ENCODE data around the gene TMEM63A.
"Not testable (repeated sequence)": the region's sequence is repeated elsewhere in the genome, so short reads cannot be mapped to it uniquely, and the experiment has no call there.

TMEM63A gene

DNA sequence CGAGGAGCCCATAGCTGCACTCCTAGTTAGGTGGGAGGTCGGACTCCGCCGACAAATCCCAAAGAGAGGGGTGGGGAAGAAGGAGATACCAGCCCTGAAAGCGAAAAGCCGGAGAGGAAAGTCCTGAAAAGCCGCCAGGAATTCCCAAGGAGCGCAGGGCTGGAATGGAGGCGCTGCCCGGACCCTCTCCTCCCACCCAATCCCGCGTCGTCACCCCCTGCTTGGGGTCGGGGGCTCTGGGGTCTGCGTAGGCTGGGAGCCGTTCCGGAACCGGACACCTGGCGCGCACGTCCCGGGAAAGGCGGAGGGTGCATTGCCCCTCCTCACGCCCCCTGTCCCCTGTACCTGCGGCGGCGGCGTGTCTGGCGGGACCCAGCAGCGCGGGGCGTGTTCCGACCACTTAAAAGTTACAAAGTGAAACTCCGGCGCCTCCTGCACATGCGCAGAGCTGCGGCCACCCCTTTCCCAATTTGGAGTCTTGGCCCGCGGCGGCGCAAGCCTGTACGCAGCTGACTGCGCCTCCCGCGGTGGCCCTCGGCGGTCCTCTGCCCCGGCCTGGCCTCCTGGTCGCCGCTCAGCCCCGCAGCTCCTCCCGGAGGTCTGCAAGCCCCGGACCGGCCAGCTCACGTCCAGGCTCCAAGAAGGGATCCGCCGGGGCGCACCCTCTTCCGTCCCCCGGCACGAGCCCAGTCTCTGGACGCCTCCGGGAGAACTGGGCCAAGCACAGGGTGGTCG, at the start of gene TMEM63A:
TMEM63A (minus strand) TSS at position 422 of the 735 bp plus-strand sequence. CDS start 4,800 bp downstream, outside the sequence.
- DNase-seq, result peak; percentile 81

DNA sequence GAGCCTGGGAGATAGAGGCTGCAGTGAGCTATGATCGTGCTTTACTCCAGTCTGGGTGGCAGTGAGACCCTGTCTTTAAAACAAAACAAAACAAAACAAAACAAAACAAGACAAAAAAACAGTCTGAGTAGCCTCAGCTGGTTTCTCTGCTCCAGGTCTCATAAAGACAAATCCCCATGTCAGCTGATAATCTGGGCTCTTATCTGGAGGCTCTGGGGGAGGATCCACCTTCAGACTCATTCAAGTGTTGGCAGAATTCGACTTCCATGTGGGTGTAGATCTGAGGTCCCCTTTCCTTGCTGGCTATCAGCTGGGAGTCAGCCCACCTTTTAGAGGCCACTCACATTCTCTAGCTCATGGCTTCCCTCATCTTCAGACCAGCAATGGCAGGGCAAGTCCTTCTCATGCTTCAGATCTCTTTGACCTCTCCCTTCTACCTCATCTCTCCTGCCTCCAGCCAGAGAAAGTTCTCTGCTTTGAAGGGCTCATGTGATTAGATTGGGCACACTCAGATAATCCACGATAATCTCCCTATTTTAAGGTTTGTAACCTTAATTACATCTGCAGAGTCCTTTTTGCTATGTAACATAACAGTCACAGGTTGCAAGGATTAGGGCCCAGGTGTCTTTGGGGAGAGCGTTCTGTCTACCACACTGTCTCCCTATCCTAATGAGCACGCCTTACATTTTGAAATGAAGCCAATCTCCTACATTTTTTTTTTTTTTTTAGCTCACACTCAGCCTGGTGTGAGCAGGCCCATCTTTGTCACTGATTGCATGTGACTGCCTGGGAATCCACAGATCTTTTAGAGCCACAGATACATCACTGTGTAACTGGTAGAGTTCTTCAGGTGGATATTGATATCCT, 49.3 kb upstream of the TMEM63A start:
- no peak for DNase-seq

DNA sequence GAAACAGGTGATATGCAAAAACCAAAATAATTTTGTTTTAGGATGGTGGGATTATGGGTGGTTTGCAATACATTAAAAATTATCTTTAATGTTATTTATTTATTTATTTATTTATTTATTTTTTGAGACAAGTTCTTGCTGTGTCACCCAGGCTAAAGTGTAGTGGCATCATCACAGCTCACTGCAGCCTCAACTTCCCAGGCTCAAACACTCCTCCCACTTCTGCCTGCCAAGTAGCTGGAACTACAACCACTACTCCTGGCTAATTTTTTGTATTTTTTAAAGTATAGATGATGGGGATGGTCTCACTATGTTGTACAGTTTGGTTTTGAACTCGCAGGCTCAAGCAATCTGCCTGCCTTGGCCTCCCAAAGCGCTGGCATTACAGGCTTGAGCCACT, 48.4 kb upstream of the TMEM63A start:
- DNase-seq, result no peak

DNA sequence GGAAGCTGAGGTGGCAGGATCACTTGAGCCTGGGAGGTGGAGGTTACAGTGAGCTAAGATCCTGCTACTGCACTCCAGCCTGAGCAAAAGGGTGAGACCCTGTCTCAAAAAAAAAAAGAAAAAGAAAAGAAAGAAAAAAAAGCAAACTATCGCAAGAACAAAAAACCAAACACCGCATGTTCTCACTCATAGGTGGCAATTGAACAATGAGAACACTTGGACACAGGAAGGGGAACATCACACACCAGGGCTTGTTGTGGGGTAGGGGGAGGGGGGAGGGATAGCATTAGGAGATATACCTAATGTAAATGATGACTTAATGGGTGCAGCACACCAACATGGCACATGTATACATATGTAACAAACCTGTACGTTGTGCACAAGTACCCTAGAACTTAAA, 47.3 kb upstream of the TMEM63A start:
- not testable (repeated sequence) for DNase-seq

DNA sequence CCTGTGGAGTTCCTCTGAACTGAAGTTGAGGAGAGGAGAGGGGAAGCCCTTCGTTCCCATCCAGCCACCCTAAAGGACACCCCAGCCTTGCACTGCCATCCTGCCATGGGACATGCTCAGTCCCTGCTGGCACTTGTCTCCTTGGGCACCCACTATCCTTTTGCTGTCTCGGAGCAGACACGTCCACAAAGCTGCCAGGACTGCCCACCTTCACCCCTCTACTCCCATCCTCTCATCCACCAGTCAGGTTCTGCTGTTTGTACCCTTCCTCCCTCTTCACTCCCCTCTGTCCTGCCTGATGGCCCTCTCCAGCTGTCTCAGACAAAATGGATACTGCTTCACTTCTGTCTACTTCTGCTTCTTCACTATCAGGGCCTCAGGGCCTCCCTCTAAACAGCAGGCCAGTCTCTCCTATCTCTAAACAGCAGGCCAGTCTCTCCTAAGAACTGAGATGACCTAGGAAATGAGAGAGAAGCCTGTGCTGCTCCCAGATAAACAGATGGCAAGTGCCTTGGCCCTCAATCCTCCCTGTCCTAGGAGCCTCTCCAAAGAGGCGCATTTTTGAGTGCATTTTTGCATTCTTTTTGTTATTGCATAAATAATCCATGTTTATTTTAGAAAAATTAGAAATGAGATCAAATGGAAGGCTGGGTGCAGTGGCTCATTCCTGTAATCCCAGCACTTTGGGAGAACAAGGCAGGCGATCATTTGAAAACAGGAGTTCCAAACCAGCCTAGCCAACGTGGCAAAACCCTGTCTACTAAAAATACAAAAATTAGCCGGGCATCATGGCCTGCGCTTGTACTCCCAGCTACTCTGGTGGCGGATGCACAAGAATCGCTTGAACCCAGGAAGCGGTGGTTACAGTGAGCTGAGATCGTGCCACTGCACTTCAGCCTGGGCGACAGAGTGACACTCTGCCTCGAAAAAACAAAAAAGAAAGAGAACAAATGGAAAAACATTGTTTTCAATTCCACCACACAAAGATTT, 46.3 kb upstream of the TMEM63A start:
- no peak for DNase-seq

DNA sequence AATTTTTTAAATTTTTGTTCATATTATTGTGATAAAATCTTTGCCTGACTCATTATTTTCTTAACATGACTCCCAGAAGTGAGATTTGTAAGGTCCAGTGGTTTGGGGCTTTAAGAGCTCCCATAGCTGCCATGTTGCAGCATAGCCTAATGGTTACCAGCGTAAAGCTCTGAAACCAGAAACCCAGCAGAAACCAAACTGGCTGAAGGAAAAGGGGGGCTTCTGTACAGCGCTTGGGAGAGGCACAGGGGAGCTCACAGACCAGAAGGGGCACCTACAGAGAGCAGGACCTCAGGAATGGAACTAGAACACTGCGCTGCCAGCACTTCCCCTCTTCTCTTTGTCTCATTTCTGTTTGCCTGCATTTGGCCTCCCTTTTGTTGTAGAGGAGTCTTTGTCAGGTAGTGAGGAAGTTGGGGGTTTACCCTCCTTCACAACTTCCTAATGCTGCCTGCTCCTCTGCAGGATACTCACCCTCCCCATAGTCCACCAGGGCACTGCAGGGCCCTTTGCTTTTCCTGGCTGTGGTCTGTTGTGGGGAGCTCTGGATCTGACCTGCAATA, 44.5 kb upstream of the TMEM63A start:
- no peak for DNase-seq

DNA sequence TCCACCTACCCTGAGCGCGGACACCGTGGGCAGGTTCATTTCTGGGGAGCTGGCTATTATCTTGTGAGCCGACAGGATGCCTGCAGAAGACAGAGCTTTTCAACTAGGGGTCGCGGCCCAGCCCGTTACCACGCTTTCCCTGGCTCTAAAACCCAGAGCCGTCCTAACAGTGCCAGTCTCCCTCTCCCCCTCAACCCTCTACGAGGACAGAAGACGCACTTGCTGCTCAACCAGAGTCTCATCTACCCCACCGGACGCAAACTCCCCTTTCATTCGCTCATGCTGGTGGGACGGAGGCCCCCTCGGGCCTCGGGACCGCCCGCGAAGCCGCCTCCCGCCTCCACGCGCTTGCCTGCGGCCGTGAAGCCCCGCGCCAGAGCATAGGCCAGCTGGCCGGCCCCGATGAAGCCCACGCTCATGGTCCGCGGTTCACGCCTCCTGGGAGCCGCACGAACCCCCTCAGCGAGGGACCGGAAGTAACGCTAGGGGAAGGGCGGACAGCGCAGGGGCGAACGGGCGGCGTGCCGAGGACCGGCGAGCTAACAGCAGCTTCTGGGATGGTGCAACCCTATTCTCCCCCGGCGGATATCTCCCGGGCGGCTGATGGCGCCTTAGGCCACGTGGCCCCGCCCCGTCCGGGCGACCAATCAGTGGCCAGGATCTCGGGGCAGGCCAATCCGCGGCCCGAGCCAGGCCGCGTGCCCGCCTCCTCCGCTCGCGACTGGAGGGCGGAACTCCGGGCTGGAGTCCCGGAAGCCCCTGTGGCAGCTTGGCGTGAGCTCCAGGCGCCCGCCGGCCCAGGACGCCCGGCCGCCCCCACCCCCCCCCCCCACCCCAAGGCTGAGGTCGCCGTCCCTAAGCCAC, 41.7 kb upstream of the TMEM63A start, which contains the start of gene PYCR2:
PYCR2 (minus strand) TSS at position 559 of the 864 bp plus-strand sequence; CDS start at position 419, 140 bp downstream.
- DNase-seq, result peak; percentile 95

DNA sequence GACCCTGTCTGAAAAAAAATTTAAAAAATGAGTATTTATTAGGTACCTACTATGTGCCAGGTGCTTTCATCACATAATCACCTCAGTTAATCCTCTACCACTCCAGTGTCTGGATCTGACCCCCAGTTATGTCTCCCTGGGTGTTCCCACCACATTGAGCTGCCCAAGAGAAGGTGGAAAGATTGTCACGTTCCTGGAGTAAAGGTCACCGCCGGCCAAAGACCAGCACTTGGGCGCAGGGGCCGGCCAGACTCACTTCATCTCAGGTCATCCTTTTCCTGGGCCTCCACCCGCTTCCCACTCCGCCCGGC, 41.2 kb upstream of the TMEM63A start:
- DNase-seq, result no peak

DNA sequence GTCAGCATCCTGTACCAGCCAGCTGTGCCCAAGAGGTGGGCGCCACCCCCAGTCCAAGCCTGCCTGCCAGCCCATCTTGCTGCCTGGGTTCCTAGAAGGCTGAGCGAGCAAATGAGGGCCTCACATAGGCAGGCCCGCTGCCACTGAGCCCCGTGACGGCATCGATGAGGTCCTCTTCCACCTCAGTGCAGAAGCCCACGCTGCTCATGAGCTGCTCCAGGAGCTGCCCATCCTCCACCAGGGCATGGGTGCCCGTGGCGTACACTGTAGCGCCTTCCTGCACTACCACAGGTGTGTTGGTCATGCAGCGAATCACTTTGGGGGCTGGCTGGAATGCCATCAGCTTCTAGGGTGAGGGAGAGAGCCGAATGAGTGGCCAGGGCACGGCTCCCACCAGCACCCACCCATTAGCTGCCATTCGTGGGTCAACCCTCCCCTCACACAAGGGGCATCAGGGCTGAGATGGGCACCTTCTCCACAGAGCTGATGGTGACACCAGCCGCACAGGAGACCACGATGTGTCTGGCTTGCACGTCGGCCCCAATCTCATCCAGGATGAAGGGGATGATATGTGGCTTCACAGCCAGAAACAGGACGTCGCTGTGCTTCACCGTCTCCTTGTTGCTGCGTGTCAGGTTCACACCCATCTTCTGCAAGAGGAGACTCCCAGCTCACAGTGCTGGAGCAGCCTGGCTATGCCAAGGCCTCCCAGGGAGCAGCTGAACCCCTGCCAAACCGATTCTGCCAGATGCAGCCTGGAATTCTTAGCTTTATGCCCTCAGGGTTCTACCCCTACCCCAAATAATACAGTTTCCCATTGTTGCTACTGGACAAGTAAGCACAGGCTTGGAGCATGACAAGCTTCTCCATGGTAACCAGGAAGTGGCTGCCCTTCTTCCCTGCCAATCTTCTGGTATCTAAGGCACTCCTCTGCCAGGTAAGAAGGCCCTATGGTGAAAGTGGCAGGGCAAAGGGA, 39.8 kb upstream of the TMEM63A start:
- DNase-seq, result no peak

DNA sequence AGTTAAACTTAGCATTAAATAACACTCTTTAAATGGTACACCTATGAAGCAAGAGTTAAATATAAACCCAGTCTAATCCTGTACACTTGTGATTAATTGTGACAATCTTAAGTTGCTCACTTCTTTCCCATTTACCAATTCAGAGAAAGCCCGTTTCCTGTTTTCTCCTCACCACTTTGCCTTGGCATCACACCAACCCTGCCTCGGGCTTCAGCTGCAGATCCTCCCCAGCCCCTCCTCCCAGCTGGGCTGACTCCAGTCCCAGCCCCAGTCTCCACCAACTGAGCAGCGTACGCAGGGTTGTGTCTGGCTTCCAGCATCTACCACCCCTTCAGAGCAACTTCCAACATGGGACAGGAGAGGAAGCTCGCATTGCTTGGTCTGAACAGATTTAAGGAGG, 37.7 kb upstream of the TMEM63A start:
- peak; percentile 72 for DNase-seq

DNA sequence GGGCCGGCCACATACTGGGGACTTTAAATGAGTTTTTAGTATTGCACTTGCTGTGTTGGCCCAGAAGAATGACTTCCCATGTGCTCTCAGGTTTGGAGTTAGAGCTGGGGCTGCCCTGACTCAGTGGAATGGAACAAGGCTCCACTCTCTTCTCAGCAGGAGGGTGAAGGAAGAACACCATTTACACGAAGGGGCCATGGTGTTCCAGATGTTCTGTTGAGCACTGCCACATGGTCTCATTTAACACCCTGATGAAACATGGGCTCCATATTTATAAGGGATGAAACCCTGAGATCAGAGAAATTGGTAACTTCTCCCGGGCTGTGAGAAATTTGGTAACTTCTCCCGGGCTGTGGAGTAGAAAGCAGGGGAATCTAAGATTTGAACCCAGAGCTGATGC, 36.1 kb upstream of the TMEM63A start:
- DNase-seq, result no peak

DNA sequence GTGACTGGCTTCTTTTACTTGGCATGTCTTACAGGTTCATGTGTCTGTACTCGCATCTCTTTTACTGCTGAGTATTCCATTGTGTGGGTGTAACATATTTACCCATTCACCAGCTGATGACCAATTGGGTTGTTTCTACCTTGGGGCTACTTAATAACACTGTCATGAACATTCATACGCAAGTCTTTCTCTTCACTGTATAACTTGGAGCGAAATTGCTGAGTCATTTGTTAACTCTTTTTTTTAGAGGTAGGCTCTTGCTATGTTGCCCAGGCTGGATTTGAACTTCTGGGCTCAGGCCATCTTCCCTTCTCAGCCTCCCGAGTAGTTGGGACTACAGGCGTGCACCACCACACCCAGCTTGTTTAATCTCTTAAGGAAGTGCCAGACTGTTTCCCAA, 35.4 kb upstream of the TMEM63A start:
- DNase-seq, result no peak

DNA sequence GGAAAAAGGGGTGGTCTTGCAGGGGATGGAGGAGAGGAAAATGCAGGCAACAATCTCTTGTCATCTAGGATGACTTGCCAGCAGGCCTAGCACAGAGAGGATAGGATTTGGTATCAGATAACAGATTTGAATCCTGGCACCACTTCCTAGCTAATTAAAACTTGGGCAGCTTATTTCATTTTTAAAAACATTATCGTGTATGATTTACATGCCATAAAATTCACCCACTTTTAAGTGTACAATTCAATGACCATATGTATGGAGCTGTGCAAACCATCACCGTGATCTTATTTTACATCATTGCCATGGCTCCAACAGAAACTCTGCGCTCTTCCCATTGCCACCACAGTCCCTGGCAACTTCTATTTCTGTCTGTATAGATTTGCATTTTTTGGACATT, 34.9 kb upstream of the TMEM63A start:
- no peak for DNase-seq

DNA sequence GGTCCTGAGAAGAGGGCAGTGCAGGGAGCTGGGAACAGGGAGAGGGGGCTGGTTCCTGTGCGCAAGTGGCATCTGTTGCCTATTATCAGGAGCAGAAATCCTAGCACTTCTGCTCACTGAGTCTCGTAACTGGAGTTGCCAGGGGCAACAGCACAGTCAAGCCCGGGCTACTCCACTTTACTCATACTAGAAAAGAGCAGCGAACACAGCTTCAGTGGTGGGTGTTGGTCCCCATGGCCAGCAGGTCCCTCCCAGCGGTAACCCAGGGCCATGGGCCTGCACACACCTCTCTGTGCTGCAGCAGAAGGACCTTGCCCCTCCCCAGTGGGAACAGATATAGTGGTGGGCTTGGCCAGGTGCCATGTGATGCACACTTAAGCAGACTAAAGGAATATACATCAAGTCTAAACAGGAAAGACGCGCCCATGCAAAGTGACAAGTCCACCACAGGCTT, 33.4 kb upstream of the TMEM63A start:
- DNase-seq, result peak; percentile 24

DNA sequence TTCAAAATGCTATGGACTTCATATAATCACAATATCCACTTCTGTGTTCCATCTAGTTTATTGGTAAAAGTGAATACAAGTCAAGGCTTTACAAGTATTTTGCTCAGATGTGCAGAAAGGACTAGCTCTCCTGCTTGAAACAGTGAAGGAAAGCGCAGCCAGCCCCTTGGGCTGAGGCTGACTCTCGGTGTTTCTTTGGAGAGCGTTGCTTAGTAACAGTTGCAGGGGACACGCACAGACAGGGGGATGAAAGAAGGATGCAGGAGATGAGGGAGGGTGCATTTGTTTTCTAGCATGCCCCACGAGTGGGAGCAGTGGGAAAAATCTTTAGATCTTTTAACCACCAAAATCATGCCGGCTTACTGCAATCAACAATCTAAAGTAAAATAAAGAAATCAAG, 32.8 kb upstream of the TMEM63A start:
- DNase-seq, result no peak

DNA sequence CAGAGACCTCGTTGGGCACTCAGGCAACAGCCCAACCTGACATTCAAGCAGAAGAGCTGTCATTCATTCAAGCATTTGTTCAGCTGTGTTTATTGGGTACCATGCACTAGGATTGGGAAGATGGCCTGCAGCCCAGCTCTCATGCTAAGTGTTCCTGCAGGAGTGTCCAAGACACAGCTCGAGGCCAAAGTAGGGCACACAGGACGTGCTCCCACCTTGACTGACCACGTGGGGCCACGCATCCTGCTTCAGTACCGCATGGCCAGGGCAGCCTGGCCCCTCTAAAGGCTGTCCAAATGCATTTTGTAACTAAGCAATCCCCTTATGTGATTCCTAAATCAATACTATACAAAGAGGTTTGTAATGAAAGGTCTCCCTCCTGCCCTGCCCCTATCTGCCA, 32.2 kb upstream of the TMEM63A start:
- DNase-seq, result no peak

DNA sequence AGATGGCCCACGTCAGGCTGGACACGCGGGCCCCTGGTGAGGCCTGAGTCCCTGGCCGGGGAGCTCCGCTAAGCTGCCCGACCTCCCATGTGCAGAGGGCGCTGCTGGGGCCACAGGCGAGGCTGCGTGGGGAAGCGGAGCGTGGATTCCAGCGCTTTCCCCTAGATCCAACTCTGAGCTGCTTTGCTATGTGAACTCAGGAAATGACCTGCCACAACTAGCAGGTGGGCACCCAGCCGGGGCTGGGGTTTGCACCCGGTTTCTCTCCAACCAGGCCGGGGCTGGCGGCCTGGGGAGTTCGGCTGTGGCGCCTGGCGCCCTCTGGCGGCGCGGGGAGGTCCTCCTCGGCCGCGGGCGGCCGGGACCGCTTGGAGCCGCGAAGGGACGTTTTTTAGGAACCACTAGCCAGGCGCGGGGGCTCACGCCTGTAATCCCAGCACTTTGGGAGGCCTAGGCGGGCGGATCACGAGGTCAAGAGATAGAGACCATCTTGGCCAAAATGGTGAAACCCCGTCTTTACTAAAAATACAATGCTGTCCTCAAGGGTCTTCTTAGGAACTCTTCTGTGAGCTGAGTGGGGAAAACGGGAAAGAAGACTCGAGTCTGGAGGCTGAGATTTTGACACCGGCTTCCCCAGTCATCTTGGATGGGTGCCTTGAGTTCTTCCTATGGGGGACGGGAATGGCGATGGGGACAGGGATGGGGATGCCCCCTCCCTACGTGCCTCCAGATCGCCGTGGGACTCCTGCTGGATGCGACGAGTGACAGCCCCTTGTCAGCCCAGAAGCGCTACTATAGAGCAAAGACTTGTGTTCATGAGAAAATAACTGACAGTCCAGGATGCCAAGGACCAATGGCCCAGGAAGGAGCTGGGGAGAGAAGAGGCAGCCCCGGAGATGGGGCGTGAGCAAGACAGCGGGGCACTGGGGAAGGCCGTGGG, 29.3 kb upstream of the TMEM63A start:
- DNase-seq, result peak; percentile 42

DNA sequence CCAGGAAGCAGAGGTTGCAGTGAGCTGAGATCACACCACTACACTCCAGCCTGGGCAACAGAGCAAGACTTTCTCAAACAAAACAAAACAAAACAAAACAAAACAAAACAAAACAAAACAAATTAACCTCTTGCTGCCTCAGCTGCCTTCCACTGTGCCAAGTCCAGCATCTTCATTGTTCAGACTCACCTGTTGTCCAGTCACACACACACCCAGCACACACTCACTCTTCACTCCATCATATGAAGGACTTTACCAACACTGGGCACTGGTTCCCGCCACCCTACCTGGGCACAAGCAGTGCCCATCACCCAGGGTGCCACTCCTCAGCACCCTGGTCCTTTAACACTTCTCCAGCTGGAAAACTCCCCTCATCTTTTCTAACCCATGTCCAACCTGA, 27.3 kb upstream of the TMEM63A start:
- DNase-seq, result no peak

DNA sequence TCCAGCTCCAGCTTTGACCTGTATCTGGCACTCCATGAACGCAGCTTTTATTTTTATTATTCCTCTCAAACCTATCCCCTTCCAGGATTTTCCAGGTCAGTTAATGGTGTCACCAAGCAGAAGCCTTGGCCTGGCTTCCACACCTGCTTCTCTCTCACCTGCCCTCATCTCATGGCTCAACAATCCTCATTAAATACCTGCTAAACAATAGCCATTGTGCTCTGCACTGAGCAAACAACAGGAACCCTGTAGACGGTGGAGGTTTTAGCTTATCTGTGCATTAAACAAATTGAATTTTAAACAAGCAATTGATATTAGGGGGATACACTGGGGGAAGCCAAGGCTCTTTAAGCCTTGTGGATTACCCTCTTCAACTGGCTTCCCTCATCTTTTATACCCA, 26.6 kb upstream of the TMEM63A start:
- DNase-seq, result no peak
